GM23338 (cell line): ENCODE results near the gene EIF2B5. TPM values are rescaled to one million over a fixed set of nuclear protein-coding genes. Genes with fewer than 3 reads are reported as not detected.

Experiments used
- ATAC-seq: fragments of 200-7000 bp; cut with Tn5 transposase; 3 replicates; pipeline ENCODE4 v1.9.1; 2020
- DNase-seq: peaks from one replicate; pipeline ENCODE4 v3.0.0-alpha.2; 2015; ENCODE audit warnings: low spot score
- H2AFZ ChIP-seq: fragments of 200-600 bp; sonication (generic); 2 replicates; pipeline ENCODE4 v1.8.0; 2016; ENCODE audit warnings: antibody characterized with exemption, mild to moderate bottlenecking, moderate library complexity
- H3F3A ChIP-seq: fragments of 200-600 bp; sonication (generic); replicated peaks from 2 replicates; pipeline ENCODE4 v1.8.0; 2017; ENCODE audit warnings: antibody characterized with exemption, mixed run types, low read depth
- H3K27ac ChIP-seq: fragments of 200-600 bp; sonication (generic); 2 replicates; pipeline ENCODE4 v1.6.1; 2016; ENCODE audit warnings: low read depth
- H3K27me3 ChIP-seq: fragments of 200-600 bp; sonication (generic); 2 replicates; pipeline ENCODE4 v1.8.0; 2016; ENCODE audit warnings: mild to moderate bottlenecking, mixed run types, moderate library complexity; ENCODE audit not compliant: insufficient read depth
- H3K36me3 ChIP-seq: fragments of 200-600 bp; sonication (generic); 2 replicates; pipeline ENCODE4 v1.8.0; 2016; ENCODE audit warnings: mild to moderate bottlenecking; ENCODE audit not compliant: insufficient read depth
- H3K4me1 ChIP-seq: fragments of 200-600 bp; sonication (generic); 2 replicates; pipeline ENCODE4 v1.8.0; 2016; ENCODE audit warnings: mild to moderate bottlenecking, moderate library complexity; ENCODE audit not compliant: insufficient read depth
- H3K4me2 ChIP-seq: fragments of 200-600 bp; sonication (generic); 2 replicates; pipeline ENCODE4 v1.7.1; 2017; ENCODE audit warnings: mixed run types
- H3K4me3 ChIP-seq: fragments of 200-600 bp; sonication (generic); 2 replicates; pipeline ENCODE4 v1.6.1; 2016; ENCODE audit warnings: mixed run types
- H3K79me2 ChIP-seq: fragments of 200-600 bp; sonication (generic); replicated peaks from 2 replicates; pipeline ENCODE4 v1.8.0; 2017; ENCODE audit warnings: mild to moderate bottlenecking; ENCODE audit not compliant: insufficient read depth
- H3K9me2 ChIP-seq: fragments of 200-600 bp; sonication (generic); 2 replicates; pipeline ENCODE4 v1.8.0; 2017; ENCODE audit not compliant: insufficient read depth
- H4K20me1 ChIP-seq: fragments of 200-600 bp; sonication (generic); replicated peaks from 2 replicates; pipeline ENCODE4 v1.8.0; 2017; ENCODE audit warnings: mild to moderate bottlenecking; ENCODE audit not compliant: insufficient read depth
- H3K27ac Mint-ChIP-seq: 2 replicates; pipeline ENCODE4 v1.8.0; 2020; ENCODE audit warnings: inconsistent platforms, mild to moderate bottlenecking, moderate library complexity, mixed read lengths
- H3K27me3 Mint-ChIP-seq: 3 replicates; pipeline ENCODE4 v1.8.0; 2022; ENCODE audit warnings: low read depth, mild to moderate bottlenecking, moderate library complexity, mixed read lengths, inconsistent platforms; ENCODE audit not compliant: insufficient read depth, poor library complexity
- H3K36me3 Mint-ChIP-seq: 3 replicates; pipeline ENCODE4 v1.8.0; 2021; ENCODE audit warnings: low read depth, mild to moderate bottlenecking, inconsistent platforms, moderate library complexity, mixed read lengths
- H3K4me1 Mint-ChIP-seq: 3 replicates; pipeline ENCODE4 v1.8.0; 2020; ENCODE audit warnings: mild to moderate bottlenecking, inconsistent platforms, mixed read lengths
- H3K4me3 Mint-ChIP-seq: 3 replicates; pipeline ENCODE4 v1.8.0; 2021; ENCODE audit warnings: moderate library complexity, mild to moderate bottlenecking, inconsistent platforms, mixed read lengths
- H3K9me3 Mint-ChIP-seq: 3 replicates; pipeline ENCODE4 v1.8.0; 2020; ENCODE audit warnings: moderate library complexity, mild to moderate bottlenecking, inconsistent platforms, mixed read lengths
- CREB1 ChIP-seq: fragments of 250-450 bp; sonication (Bioruptor Pico); IDR thresholded peaks from 2 replicates; pipeline ENCODE4 v1.5.0; 2020; ENCODE audit warnings: low read depth, mild to moderate bottlenecking, moderate library complexity
- CTCF ChIP-seq, 2 experiments: fragments of 200-600 bp in 1 of 2; sonication (generic) in 1 of 2; conservative IDR thresholded peaks; 2 replicates each; pipeline versions ENCODE4 v1.5.1 to v1.6.1; 2016 to 2017; ENCODE audit warnings: antibody characterized with exemption in 2 of 2, low read depth in 2 of 2, mild to moderate bottlenecking in 2 of 2, moderate library complexity in 1 of 2
- ETS1 ChIP-seq: IDR thresholded peaks from 2 replicates; pipeline ENCODE4 v1.6.1; 2016; ENCODE audit warnings: antibody characterized with exemption
- EZH2 ChIP-seq: fragments of 200-600 bp; sonication (generic); IDR thresholded peaks from one replicate; pipeline ENCODE4 v1.8.0; 2017; ENCODE audit warnings: antibody characterized with exemption, mild to moderate bottlenecking, low read depth; ENCODE audit not compliant: unreplicated experiment
- EZH2phosphoT487 ChIP-seq: fragments of 200-600 bp; sonication (generic); IDR thresholded peaks from one replicate; pipeline ENCODE4 v1.8.1; 2018; ENCODE audit warnings: antibody characterized with exemption; ENCODE audit not compliant: unreplicated experiment
- JUNB ChIP-seq: IDR thresholded peaks from one replicate; pipeline ENCODE4 v1.6.1; 2016; ENCODE audit warnings: antibody characterized with exemption; ENCODE audit not compliant: unreplicated experiment
- NANOG ChIP-seq: IDR thresholded peaks from 2 replicates; pipeline ENCODE4 v1.6.1; 2016; ENCODE audit warnings: antibody characterized with exemption, borderline replicate concordance
- POLR2AphosphoS5 ChIP-seq: IDR thresholded peaks from 2 replicates; pipeline ENCODE4 v1.6.1; 2016; ENCODE audit warnings: antibody characterized with exemption, low read depth
- REST ChIP-seq: IDR thresholded peaks from one replicate; pipeline ENCODE4 v1.6.1; 2018; ENCODE audit warnings: antibody characterized with exemption; ENCODE audit not compliant: unreplicated experiment
- STAT1 ChIP-seq: IDR thresholded peaks from one replicate; pipeline ENCODE4 v1.6.1; 2016; ENCODE audit warnings: antibody characterized with exemption; ENCODE audit not compliant: unreplicated experiment
- ZNF114 ChIP-seq: fragments of 250-450 bp; sonication (Bioruptor Pico); IDR thresholded peaks from 2 replicates; pipeline ENCODE4 v1.5.0; 2020; ENCODE audit warnings: mild to moderate bottlenecking, moderate library complexity
- ZNF331 ChIP-seq: fragments of 250-450 bp; sonication (Bioruptor Pico); IDR thresholded peaks from 2 replicates; pipeline ENCODE4 v1.5.0; 2020; ENCODE audit warnings: low read depth, mild to moderate bottlenecking, moderate library complexity
- ZNF462 ChIP-seq: fragments of 250-450 bp; sonication (Bioruptor Pico); IDR thresholded peaks from 2 replicates; pipeline ENCODE4 v1.5.0; 2020; ENCODE audit warnings: mild to moderate bottlenecking, moderate library complexity
- polyA plus RNA-seq: library from polyadenylated mRNA; unstranded; fragments of >200 nt; fragmentation: Nextera tagmentation; extraction: Ambion mirVana; gene quantifications from 2 replicates; pipeline ENCODE4 v1.2.1, GENCODE V29; 2016
- total RNA-seq: library from RNA; depleted of rRNA; stranded (reverse); fragments of >200 nt; shearing (Covaris generic); gene quantifications from 2 replicates; pipeline ENCODE4 v1.2.3, GENCODE V29; 2014

EIF2B5 gene
- total and polyA plus RNA-seq, 2 experiments from 2014 or later = 26.4 to 43.3 TPM

- Histone ChIP-seq H3F3A (no peaks in the 10 kb centered on the region), H3K4me2 (no peak within 1 kb of the TSS), H3K9me2 (no peaks in the 10 kb centered on the region), H3K27ac (no peak within 1 kb of the TSS), H3K79me2 (no peaks in the 10 kb centered on the region), H2AFZ (no peak within 1 kb of the TSS), H3K4me3 (no peak within 1 kb of the TSS), H4K20me1 (no peaks in the 10 kb centered on the region), H3K4me1 (no peaks in the 10 kb centered on the region), H3K27me3 (no peaks in the 10 kb centered on the region), H3K36me3 (no peaks in the 10 kb centered on the region)
- Mint-ChIP-seq H3K27me3 (peaks cover 5% of the 10 kb centered on the region), H3K9me3 (peaks cover 11% of the 10 kb centered on the region), H3K4me3 (no peak within 1 kb of the TSS), H3K4me1 (no peaks in the 10 kb centered on the region), H3K36me3 (no peaks in the 10 kb centered on the region), H3K27ac (no peak within 1 kb of the TSS)
- no peak for ATAC-seq
- no peak for DNase-seq
- TF ChIP-seq ZNF114 (CRISPR knock-in tag) (no peak), CTCF (conservative IDR thresholded peaks at IDR 0.05; ENCODE audit: low read depth in 2 of 2) (no peak), CREB1 (no peak), ZNF462 (CRISPR knock-in tag) (no peak), NANOG (no peak), ETS1 (no peak), STAT1 (no peak), EZH2phosphoT487 (no peak), JUNB (no peak), POLR2AphosphoS5 (no peak), ZNF331 (CRISPR knock-in tag) (no peak), REST (no peak), EZH2 (no peak)
Observed at GRCh38 chr3:184096811-184097383, 38.3 kb upstream of the EIF2B5 start, which contains the start of gene HTR3E. Gene HTR3E, plus strand, starts transcription at chr3:184097064. Its CDS starts 466 bp downstream, at chr3:184097530.
